DOHH2 (cell line): Measurements from ENCODE around the gene CACNA2D1.

ENCODE experiments used
- EZH2phosphoT487 ChIP-seq: fragments of 200-600 bp; sonication (generic); IDR thresholded peaks from 2 replicates; pipeline ENCODE4 v1.6.1; 2017; ENCODE audit warnings: borderline replicate concordance, mild to moderate bottlenecking, antibody characterized with exemption, low read length, moderate library complexity, mixed read lengths
- TF ChIP-seq, protein P1 (sequence below): fragments of 200-600 bp; sonication (generic); IDR thresholded peaks from one replicate; pipeline ENCODE4 v1.5.1; 2014; ENCODE audit warnings: antibody characterized with exemption, mild to moderate bottlenecking, low read depth, low read length; ENCODE audit not compliant: poor library complexity, severe bottlenecking

DNA sequence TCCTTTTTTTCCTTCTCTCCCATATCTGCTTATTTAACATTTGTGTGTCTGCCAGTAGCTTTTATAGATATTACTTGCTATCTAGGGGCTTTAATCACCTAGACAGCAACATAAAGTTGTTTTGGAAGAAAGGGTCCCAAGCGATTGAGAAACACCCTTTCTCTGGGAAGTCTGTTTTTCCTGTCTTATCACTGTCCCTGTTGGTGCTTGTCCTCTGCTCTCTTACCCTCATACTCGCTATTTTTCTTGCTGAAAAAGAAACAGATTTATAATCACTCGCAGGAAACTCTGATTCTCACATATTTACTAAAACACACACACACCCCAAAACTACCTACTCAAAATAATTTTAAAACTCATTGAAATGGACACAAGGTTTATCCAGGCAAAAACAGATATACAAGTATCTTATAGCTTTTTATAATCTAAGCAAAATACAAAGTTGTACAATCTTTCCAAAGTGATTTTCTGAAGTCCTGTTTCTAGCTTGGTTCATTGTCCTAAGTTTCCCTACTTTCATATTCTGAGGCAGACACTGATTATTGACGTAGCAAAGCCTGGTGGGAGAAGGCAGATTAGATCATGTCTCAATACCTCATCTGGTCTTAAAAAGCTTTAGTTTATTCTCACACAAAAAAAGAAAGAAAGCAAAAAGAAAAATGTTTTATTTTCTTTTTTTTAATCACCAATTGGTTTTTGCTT, 157.3 kb downstream of the CACNA2D1 start:
- TF ChIP-seq, protein P1, sequence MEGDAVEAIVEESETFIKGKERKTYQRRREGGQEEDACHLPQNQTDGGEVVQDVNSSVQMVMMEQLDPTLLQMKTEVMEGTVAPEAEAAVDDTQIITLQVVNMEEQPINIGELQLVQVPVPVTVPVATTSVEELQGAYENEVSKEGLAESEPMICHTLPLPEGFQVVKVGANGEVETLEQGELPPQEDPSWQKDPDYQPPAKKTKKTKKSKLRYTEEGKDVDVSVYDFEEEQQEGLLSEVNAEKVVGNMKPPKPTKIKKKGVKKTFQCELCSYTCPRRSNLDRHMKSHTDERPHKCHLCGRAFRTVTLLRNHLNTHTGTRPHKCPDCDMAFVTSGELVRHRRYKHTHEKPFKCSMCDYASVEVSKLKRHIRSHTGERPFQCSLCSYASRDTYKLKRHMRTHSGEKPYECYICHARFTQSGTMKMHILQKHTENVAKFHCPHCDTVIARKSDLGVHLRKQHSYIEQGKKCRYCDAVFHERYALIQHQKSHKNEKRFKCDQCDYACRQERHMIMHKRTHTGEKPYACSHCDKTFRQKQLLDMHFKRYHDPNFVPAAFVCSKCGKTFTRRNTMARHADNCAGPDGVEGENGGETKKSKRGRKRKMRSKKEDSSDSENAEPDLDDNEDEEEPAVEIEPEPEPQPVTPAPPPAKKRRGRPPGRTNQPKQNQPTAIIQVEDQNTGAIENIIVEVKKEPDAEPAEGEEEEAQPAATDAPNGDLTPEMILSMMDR, result no peak
- no peak for TF ChIP-seq EZH2phosphoT487
